K562 (cell line): ENCODE data around the gene PCGF6. TPM values are rescaled to one million over a fixed set of nuclear protein-coding genes. Genes with fewer than 3 reads are reported as not detected.

ENCODE experiments used
- C11orf30 ChIP-seq: fragments of 450-650 bp; IDR thresholded peaks from 2 replicates; pipeline ENCODE4 v1.6.1; 2016; ENCODE audit warnings: low read depth, mild to moderate bottlenecking
- MITF ChIP-seq: IDR thresholded peaks from 2 replicates; pipeline ENCODE4 v1.6.1; 2014; ENCODE audit warnings: antibody characterized with exemption
- MYBL2 ChIP-seq, 2 experiments: fragments of 450-650 bp in 1 of 2; sonication (generic) in 1 of 2; formaldehyde crosslinking in 1 of 2; IDR thresholded peaks; 2 replicates each; pipeline versions ENCODE4 v1.6.1 to v1.8.1; 2017 to 2022; ENCODE audit warnings: borderline replicate concordance in 1 of 2, inconsistent platforms in 1 of 2, low read depth in 1 of 2, mild to moderate bottlenecking in 1 of 2, missing genetic modification reagents in 1 of 2, moderate library complexity in 1 of 2
- NFIX ChIP-seq: fragments of 250-450 bp; sonication (Bioruptor Pico); IDR thresholded peaks from 2 replicates; pipeline ENCODE4 v1.4.0; 2020; ENCODE audit warnings: low read depth, mild to moderate bottlenecking, moderate library complexity
- PBX2 ChIP-seq, 2 experiments: IDR thresholded peaks in 1 of 2; conservative IDR thresholded peaks in 1 of 2; 2 replicates each; pipeline ENCODE4 v1.6.1; 2016; ENCODE audit warnings: low read depth in 2 of 2, mild to moderate bottlenecking in 1 of 2, missing compliant biosample characterization in 1 of 2, missing genetic modification characterization in 1 of 2, moderate library complexity in 1 of 2
- ZNF551 ChIP-seq: fragments of 250-450 bp; sonication (Bioruptor Pico); IDR thresholded peaks from 2 replicates; pipeline ENCODE4 v1.5.0; 2021; ENCODE audit warnings: mild to moderate bottlenecking, moderate library complexity
- ZNF695 ChIP-seq: fragments of 450-650 bp; formaldehyde crosslinking; IDR thresholded peaks from 2 replicates; pipeline ENCODE4 v1.4.0; 2020; ENCODE audit warnings: mild to moderate bottlenecking, moderate library complexity
- polyA plus RNA-seq, 8 experiments: library from polyadenylated mRNA; depleted of rRNA in 4 of 8; stranded (reverse) in 5 of 8; unstranded in 3 of 8; fragments of >200 nt; fragmentation: Nextera tagmentation in 2 of 8; fragmentation: Illumina TruSeq in 1 of 8; extraction: Ambion mirVana in 2 of 8; extraction: Trizol in 1 of 8; gene quantifications; 2 replicates each; pipeline versions ENCODE4 v1.2.1 to v1.2.3, GENCODE V29; 2011 to 2014; ENCODE audit warnings: inconsistent platforms in 1 of 8, missing spikeins in 1 of 8
- total RNA-seq, 7 experiments: library from RNA; depleted of rRNA in 6 of 7; stranded (reverse); fragments of >200 nt in 6 of 7; fragmentation: Illumina TruSeq in 2 of 7; extraction: Trizol in 2 of 7; gene quantifications; 2 replicates each; pipeline versions ENCODE4 v1.2.1 to v1.2.3, GENCODE V29; 2011 to 2021; ENCODE audit warnings: low replicate concordance in 1 of 7
- TF ChIP-seq, protein P1 (sequence below): fragments of 450-650 bp; formaldehyde crosslinking; IDR thresholded peaks from 2 replicates; pipeline ENCODE4 v1.4.0; 2020; ENCODE audit warnings: mild to moderate bottlenecking, moderate library complexity

Gene PCGF6
- total and polyA plus RNA-seq, 9 of the 15 experiments (the other 6 are each of a cell fraction or from before 2014, with no cell fraction given) = 8.4 to 24.6 (median 20.6) TPM

DNA sequence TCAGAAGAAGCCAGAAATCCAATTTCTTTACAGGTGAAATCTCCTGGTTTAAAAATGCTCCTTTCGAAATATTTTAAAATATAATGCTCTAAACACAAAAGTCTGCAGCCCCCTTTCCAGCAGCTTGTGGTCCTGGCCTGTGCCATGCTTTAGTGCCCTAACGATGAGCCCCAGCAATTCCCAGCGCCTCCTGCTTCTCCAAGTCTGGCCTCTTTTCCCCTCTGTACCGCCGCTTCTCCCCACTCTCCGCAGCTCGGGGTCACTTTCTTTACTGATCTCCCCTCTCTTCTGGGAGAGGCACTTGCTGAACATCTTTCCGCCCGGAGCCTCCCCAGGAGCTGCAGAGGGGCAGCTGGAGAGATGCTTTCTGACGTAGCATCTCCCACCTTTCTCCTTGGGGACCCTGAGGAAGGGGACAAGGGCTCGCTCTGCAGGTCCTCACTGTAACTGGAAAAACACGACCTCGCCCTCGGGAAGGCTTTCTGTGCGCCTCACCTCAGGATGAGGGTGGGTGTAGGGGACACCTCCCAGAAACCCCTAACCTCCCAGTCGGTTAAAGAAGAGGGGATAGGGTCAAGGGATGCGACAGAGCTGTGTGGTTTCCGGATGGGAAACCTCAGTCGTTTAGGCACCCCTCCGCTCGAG lies 74.6 kb downstream of the PCGF6 start (continued):
- TF ChIP-seq MITF (no peak), PBX2 (CRISPR knock-in tag; IDR thresholded peaks at IDR 0.05; ENCODE audit: low read depth) (no peak), PBX2 (tag; conservative IDR thresholded peaks at IDR 0.05; ENCODE audit: low read depth) (no peak), ZNF695 (no peak), C11orf30 (no peak), NFIX (CRISPR knock-in tag) (no peak), ZNF551 (CRISPR knock-in tag) (no peak), MYBL2 (IDR thresholded peaks at IDR 0.05; ENCODE audit: low read depth) (no peak), MYBL2 (CRISPR knock-in tag; IDR thresholded peaks at IDR 0.05; ENCODE audit: borderline replicate concordance) (no peak)
- TF ChIP-seq, protein P1, sequence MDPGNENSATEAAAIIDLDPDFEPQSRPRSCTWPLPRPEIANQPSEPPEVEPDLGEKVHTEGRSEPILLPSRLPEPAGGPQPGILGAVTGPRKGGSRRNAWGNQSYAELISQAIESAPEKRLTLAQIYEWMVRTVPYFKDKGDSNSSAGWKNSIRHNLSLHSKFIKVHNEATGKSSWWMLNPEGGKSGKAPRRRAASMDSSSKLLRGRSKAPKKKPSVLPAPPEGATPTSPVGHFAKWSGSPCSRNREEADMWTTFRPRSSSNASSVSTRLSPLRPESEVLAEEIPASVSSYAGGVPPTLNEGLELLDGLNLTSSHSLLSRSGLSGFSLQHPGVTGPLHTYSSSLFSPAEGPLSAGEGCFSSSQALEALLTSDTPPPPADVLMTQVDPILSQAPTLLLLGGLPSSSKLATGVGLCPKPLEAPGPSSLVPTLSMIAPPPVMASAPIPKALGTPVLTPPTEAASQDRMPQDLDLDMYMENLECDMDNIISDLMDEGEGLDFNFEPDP (CRISPR knock-in tag) = no peak
